Muscle of leg (tissue), 11 donors: ENCODE measurements around the gene C2orf49. TPM values are rescaled to one million over a fixed set of nuclear protein-coding genes. Genes with fewer than 3 reads are reported as not detected.
A peak's percentile ranks its signal among the peaks of the same experiment; 100 is the strongest.
"Not testable (repeated sequence)": the region's sequence is repeated elsewhere in the genome, so short reads cannot be mapped to it uniquely, and the experiment has no call there.

Source experiments
- DNase-seq: peaks from one replicate; pipeline ENCODE4 v3.0.0; 2013
- H3K27ac ChIP-seq: one replicate; pipeline ENCODE4 v1.5.1; 2013; ENCODE audit warnings: mild to moderate bottlenecking, low read length, control low read depth
- H3K27me3 ChIP-seq: one replicate; pipeline ENCODE4 v1.6.1; 2013; ENCODE audit warnings: low read length; ENCODE audit not compliant: control insufficient read depth, insufficient read depth
- H3K36me3 ChIP-seq: one replicate; pipeline ENCODE4 v1.6.1; 2013; ENCODE audit warnings: low read length; ENCODE audit not compliant: control insufficient read depth, insufficient read depth
- H3K4me1 ChIP-seq: one replicate; pipeline ENCODE4 v1.6.1; 2013; ENCODE audit warnings: low read length; ENCODE audit not compliant: control insufficient read depth, insufficient read depth
- H3K4me3 ChIP-seq: one replicate; pipeline ENCODE4 v1.5.1; 2013; ENCODE audit warnings: low read length, control low read depth
- H3K9me3 ChIP-seq: replicated peaks from 2 replicates; pipeline ENCODE4 v1.6.1; 2013; ENCODE audit warnings: low read depth, low read length; ENCODE audit not compliant: control insufficient read depth
- WGBS: methylation state at CpG from one replicate; pipeline ENCODE4 v1.1.5; 2013; ENCODE audit warnings: missing lambda C conversion rate; ENCODE audit not compliant: insufficient coverage; 5-methylcytosine and 5-hydroxymethylcytosine counted together
- polyA plus RNA-seq, 8 donors: library from polyadenylated mRNA; unstranded; fragments of 120-200 nt; gene quantifications; one replicate each; pipeline versions ENCODE4 v1.2.1 to v1.2.3, GENCODE V29; 2013; ENCODE audit warnings: inconsistent platforms in 1 of 8, low replicate concordance in 1 of 8; ENCODE audit not compliant: insufficient read length in 8 of 8, insufficient read depth in 1 of 8
- total RNA-seq: library from RNA; stranded (reverse); fragments of 120-200 nt; gene quantifications from one replicate; pipeline ENCODE4 v1.2.4, GENCODE V29; 2013

The C2orf49 gene
- total and polyA plus RNA-seq, 9 donors: 11.9 to 19.0 (median 14.9) TPM

- H3K27ac ChIP-seq: no peak overlapping the region
- 100% methylated on average over 1 of the region's 3 CpGs for WGBS
- no peaks in the 10 kb centered on the region for H3K4me1 ChIP-seq
Observed at GRCh38 chr2:105317937-105318336, 19.4 kb upstream of the C2orf49 start.

DNA sequence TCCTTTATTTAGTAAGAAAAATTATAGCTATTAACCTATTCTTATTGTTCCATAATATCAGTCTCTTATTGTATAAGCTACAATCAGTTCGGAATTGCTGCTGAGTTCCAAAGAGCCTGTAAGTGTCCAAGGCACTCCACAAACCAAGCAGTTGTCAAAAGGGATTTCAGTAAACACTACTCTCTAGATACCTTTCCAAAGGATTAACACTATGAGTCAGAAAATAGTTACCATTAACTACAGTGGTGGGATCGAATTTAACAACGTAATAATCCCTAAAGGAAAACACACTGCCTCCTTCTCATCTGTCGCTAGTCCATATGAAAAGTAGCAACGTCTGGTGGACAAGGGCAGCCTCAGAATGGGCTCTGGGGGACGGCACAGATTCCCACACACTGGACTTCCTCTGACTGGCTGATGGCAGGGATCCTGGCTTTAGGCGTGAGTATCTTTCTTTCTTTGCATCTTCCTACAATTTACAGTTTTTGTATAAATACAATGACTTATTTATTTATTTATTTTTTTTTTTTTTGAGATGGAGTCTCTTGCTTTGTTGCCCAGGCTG lies 16.6 kb upstream of the C2orf49 start:
- 40% methylated on average over 1 of the region's 7 CpGs for WGBS
- DNase-seq: peak; percentile 20
- Histone ChIP-seq H3K4me3 (no peak overlapping the region), H3K27ac (no peak overlapping the region), H3K4me1 (peaks cover 6% of the 10 kb centered on the region), H3K27me3 (no peaks in the 10 kb centered on the region), H3K9me3 (no peaks in the 10 kb centered on the region), H3K36me3 (no peaks in the 10 kb centered on the region)

More at GRCh38 chr2:105317937-105318336, 19.4 kb upstream of the C2orf49 start:
- DNase-seq: no peak
- Histone ChIP-seq H3K9me3 (no peaks in the 10 kb centered on the region), H3K4me3 (no peak overlapping the region), H3K36me3 (no peaks in the 10 kb centered on the region), H3K27me3 (no peaks in the 10 kb centered on the region)

- Histone ChIP-seq H3K36me3 (no peaks in the 10 kb centered on the region), H3K27ac (no peak overlapping the region), H3K27me3 (no peaks in the 10 kb centered on the region), H3K4me1 (peaks cover 6% of the 10 kb centered on the region), H3K9me3 (no peaks in the 10 kb centered on the region), H3K4me3 (no peak overlapping the region)
- DNase-seq: no peak
- WGBS: no CpG with 5 or more reads among the region's 3 CpGs
Observed at GRCh38 chr2:105321875-105322646, 15.3 kb upstream of the C2orf49 start.

GRCh38 chr2:105323111-105323510 lies 14.2 kb upstream of the C2orf49 start:
- Histone ChIP-seq H3K9me3 (no peaks in the 10 kb centered on the region), H3K4me3 (no peak overlapping the region), H3K27ac (no peak overlapping the region), H3K27me3 (no peaks in the 10 kb centered on the region), H3K36me3 (no peaks in the 10 kb centered on the region), H3K4me1 (peaks cover 8% of the 10 kb centered on the region)
- WGBS: 69% methylated on average over 3 of the region's 5 CpGs
- no peak for DNase-seq

DNA sequence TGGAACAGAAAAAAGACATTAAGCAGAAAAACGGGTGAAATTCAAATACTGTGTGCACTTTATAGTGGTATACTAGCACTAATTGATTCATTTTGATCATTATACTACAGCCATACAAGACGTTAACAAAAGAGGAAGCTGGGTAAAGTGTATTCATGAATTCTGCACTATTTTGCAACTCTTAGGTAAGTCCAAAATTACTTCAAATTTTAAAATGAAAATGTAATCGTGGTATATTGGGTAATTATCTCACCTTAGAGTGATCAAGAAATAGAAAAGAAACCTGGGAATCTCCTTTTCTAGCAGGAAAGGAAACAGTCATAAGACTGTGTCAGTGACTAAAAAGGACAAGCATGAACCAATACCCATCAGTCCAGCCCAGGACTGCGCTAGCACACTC lies 13.2 kb upstream of the C2orf49 start:
- Histone ChIP-seq H3K27ac (no peak overlapping the region), H3K36me3 (no peaks in the 10 kb centered on the region), H3K4me3 (no peak overlapping the region), H3K9me3 (no peaks in the 10 kb centered on the region), H3K27me3 (no peaks in the 10 kb centered on the region), H3K4me1 (peaks cover 17% of the 10 kb centered on the region)
- no CpG with 5 or more reads among the region's 4 CpGs for WGBS
- no peak for DNase-seq

GRCh38 chr2:105324732-105325131 lies 12.6 kb upstream of the C2orf49 start:
- H3K4me1 ChIP-seq: peaks cover 19% of the 10 kb centered on the region
- H3K27ac ChIP-seq: no peak overlapping the region
- H3K27me3 ChIP-seq: no peaks in the 10 kb centered on the region
- WGBS: 80% methylated on average over 4 of the region's 4 CpGs
- H3K4me3 ChIP-seq: no peak overlapping the region
- H3K36me3 ChIP-seq: no peaks in the 10 kb centered on the region
- no peaks in the 10 kb centered on the region for H3K9me3 ChIP-seq
- no peak for DNase-seq

- WGBS: 50% methylated on average over 1 of the region's 3 CpGs
- no peak overlapping the region for H3K27ac ChIP-seq
- no peaks in the 10 kb centered on the region for H3K36me3 ChIP-seq
- no peak overlapping the region for H3K4me3 ChIP-seq
- H3K9me3 ChIP-seq: no peaks in the 10 kb centered on the region
- H3K4me1 ChIP-seq: peaks cover 25% of the 10 kb centered on the region
- H3K27me3 ChIP-seq: no peaks in the 10 kb centered on the region
- DNase-seq: peak; percentile 11
Observed at GRCh38 chr2:105325389-105325963, 11.9 kb upstream of the C2orf49 start.

- not testable (repeated sequence) for H3K27ac ChIP-seq, H3K4me3 ChIP-seq, H3K9me3 ChIP-seq, H3K27me3 ChIP-seq, DNase-seq, H3K36me3 ChIP-seq
- WGBS: no CpG with 5 or more reads among the region's 3 CpGs
- H3K4me1 ChIP-seq: peaks cover 25% of the 10 kb centered on the region
Observed at GRCh38 chr2:105327271-105327670, 10.1 kb upstream of the C2orf49 start.

- WGBS: no CpG with 5 or more reads among the region's 2 CpGs
- Histone ChIP-seq H3K27ac (no peak overlapping the region), H3K4me1 (peaks cover 25% of the 10 kb centered on the region), H3K36me3 (no peaks in the 10 kb centered on the region), H3K4me3 (no peak overlapping the region), H3K27me3 (no peaks in the 10 kb centered on the region), H3K9me3 (no peaks in the 10 kb centered on the region)
- DNase-seq: no peak
Observed at GRCh38 chr2:105327690-105328089, 9.7 kb upstream of the C2orf49 start.

- H3K27me3 ChIP-seq: no peaks in the 10 kb centered on the region
- 24% methylated on average over 12 of the region's 16 CpGs for WGBS
- H3K4me1 ChIP-seq: peaks cover 25% of the 10 kb centered on the region
- H3K4me3 ChIP-seq: peak overlapping the region; percentile 50
- H3K36me3 ChIP-seq: peaks cover under 1% of the 10 kb centered on the region
- H3K27ac ChIP-seq: peak overlapping the region; percentile 45
- no peaks in the 10 kb centered on the region for H3K9me3 ChIP-seq
- peak; percentile 68 for DNase-seq
Observed at GRCh38 chr2:105328281-105329196, 8.8 kb upstream of the C2orf49 start.
